Mesodermal cell (in vitro differentiated cells): ENCODE measurements around the gene DDN.
A peak's percentile ranks its signal among the peaks of the same experiment; 100 is the strongest.

Source experiments
- H3K27ac ChIP-seq: 2 replicates; pipeline ENCODE4 v1.7.0; 2013; ENCODE audit warnings: mild to moderate bottlenecking, low read depth, low read length, moderate library complexity; ENCODE audit not compliant: severe bottlenecking
- H3K36me3 ChIP-seq: 2 replicates; pipeline ENCODE4 v1.7.1; 2013; ENCODE audit warnings: mild to moderate bottlenecking, low read length, moderate library complexity; ENCODE audit not compliant: control insufficient read depth, insufficient read depth
- H3K4me1 ChIP-seq: one replicate; pipeline ENCODE4 v1.7.1; 2013; ENCODE audit warnings: mild to moderate bottlenecking, low read length; ENCODE audit not compliant: insufficient read depth, control insufficient read depth, poor library complexity, severe bottlenecking
- H3K4me3 ChIP-seq: 2 replicates; pipeline ENCODE4 v1.7.0; 2013; ENCODE audit warnings: low read length, control low read depth, mild to moderate bottlenecking; ENCODE audit not compliant: insufficient read depth, poor library complexity, severe bottlenecking; ENCODE audit errors: extremely low read depth
- H3K9me3 ChIP-seq: 2 replicates; pipeline ENCODE4 v1.7.1; 2013; ENCODE audit warnings: mild to moderate bottlenecking, low read length, moderate library complexity; ENCODE audit not compliant: control insufficient read depth
- WGBS, 2 experiments: methylation state at CpG; one replicate each; pipeline ENCODE4 v1.1.5; 2013; ENCODE audit warnings: missing lambda C conversion rate in 2 of 2; ENCODE audit not compliant: insufficient coverage in 2 of 2; 5-methylcytosine and 5-hydroxymethylcytosine counted together

DDN gene

DNA sequence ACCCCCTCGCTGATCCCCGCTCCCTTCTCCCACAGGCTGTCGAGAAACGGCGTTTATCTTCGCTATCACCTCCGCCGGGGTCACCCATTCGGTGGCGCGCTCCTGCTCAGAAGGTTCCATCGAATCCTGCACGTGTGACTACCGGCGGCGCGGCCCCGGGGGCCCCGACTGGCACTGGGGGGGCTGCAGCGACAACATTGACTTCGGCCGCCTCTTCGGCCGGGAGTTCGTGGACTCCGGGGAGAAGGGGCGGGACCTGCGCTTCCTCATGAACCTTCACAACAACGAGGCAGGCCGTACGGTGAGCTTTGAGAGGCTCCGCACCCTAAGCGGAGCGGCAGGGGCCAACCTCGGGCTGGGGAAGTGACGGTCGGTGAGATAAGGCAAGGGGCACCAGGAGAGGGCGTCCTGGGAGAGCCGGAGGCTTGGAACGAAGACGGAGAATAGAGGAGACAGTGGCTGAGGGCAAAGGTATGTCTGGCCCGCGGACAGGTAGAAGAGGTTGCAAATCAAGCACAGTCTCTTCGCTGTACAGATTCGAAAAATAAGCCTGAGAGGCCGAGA is 18.7 kb downstream of the DDN start:
- Histone ChIP-seq H3K4me3 (peak overlapping the region; percentile 28), H3K36me3 (no peaks in the 10 kb centered on the region), H3K27ac (no peak overlapping the region), H3K4me1 (peaks cover 18% of the 10 kb centered on the region), H3K9me3 (no peaks in the 10 kb centered on the region)
- 2 to 4% methylated on average over 36 to 38 of the region's 46 CpGs for WGBS, 2 experiments

DNA sequence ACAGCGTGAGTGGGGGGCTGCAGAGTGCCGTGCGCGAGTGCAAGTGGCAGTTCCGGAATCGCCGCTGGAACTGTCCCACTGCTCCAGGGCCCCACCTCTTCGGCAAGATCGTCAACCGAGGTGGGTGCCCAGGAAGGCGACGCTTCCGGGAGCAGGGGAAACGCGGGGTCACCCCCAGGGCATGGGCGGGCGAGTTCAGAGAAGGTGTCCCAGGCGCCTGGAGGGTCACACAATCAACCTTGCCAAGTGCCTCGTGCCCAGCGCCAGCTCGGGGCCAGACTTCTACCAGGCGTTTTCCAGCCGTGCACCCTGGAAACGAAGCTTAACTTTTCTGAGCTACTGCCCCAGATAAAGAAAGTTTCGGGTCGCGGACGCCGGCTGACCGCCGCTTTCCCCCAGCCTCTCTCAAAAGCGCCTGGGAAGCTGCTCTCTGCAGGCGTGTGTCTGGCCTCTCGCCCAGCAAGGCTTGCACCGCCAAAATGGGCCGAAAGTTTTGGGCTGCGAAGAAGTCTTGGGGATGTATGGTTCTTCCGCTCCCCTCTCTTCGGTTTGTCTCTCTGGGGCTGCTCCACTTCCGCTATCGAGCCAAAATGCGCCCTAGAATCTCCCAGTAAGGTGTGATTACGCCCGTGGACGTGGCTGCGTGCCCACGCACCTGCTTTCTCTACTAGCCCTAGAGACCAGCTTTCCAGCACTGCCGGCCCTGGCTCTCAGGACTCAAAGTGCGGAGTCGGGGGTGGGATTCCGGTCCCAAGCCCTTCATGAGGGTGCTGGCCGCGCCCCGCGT is 19.4 kb downstream of the DDN start:
- Histone ChIP-seq H3K4me1 (peaks cover 18% of the 10 kb centered on the region), H3K36me3 (no peaks in the 10 kb centered on the region), H3K4me3 (no peak overlapping the region), H3K9me3 (no peaks in the 10 kb centered on the region), H3K27ac (no peak overlapping the region)
- WGBS, 2 experiments, result 3 to 4% methylated on average over 51 to 55 of the region's 55 CpGs

DNA sequence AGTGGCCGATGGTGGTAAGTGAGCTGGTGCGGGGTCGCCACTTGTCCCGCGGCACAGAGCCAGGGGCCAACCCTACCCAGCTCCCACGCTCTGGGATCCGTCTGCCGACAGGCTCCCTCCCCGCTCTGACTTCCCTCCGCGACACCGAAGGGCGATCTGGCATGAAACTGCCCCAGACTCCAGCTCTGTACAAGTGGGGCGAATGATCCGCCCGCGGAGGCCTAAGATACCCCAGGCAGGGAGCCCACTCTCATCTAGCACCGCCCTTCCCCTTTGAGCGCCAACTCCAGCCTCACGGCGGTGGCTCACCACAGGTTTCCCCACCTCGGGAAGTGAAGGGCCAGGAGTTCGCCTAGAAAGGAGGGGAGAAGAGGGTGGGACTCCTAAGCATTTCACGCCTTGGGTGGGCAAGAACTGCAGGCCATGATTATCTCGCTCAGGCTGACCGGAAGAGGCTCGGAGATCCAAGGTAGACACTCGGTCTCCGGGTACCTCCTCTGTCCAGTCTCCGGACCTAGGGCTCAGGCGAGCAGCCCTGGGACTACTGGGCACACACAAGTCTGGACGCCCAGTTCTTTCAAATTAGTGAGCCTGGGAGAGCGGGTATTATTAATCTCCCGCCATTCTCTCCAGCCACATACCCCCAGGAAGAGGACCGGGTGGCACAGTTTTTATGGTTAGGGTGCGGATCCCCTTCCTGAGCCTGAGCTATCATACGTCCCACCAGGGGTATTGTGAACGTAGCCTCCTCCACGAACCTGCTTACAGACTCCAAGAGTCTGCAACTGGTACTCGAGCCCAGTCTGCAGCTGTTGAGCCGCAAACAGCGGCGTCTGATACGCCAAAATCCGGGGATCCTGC is 20.2 kb downstream of the DDN start:
- Histone ChIP-seq H3K36me3 (no peaks in the 10 kb centered on the region), H3K27ac (no peak overlapping the region), H3K9me3 (no peaks in the 10 kb centered on the region), H3K4me1 (peaks cover 18% of the 10 kb centered on the region), H3K4me3 (no peak overlapping the region)
- 3 to 8% methylated on average over 30 to 34 of the region's 45 CpGs for WGBS, 2 experiments

DNA sequence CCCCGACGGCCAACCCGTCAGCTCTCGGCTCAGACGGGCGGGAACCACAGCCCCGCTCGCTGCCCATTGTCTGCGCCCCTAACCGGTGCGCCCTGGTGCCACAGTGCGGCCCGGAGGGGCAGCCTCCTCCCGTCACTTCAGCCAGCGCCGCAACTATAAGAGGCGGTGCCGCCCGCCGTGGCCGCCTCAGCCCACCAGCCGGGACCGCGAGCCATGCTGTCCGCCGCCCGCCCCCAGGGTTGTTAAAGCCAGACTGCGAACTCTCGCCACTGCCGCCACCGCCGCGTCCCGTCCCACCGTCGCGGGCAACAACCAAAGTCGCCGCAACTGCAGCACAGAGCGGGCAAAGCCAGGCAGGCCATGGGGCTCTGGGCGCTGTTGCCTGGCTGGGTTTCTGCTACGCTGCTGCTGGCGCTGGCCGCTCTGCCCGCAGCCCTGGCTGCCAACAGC is 20.9 kb downstream of the DDN start, which contains the start of gene WNT1:
Gene WNT1 (plus strand): TSS at position 32 of the 450 bp plus-strand sequence. CDS start 329 bp downstream, at position 361.
- H3K4me1 ChIP-seq, result peaks cover 18% of the 10 kb centered on the region
- no peak within 1 kb of the TSS for H3K27ac ChIP-seq
- WGBS, 2 experiments, result 2 to 3% methylated on average over 35 to 42 of the region's 45 CpGs
- no peaks in the 10 kb centered on the region for H3K36me3 ChIP-seq
- no peaks in the 10 kb centered on the region for H3K9me3 ChIP-seq
- H3K4me3 ChIP-seq, result no peak within 1 kb of the TSS

DNA sequence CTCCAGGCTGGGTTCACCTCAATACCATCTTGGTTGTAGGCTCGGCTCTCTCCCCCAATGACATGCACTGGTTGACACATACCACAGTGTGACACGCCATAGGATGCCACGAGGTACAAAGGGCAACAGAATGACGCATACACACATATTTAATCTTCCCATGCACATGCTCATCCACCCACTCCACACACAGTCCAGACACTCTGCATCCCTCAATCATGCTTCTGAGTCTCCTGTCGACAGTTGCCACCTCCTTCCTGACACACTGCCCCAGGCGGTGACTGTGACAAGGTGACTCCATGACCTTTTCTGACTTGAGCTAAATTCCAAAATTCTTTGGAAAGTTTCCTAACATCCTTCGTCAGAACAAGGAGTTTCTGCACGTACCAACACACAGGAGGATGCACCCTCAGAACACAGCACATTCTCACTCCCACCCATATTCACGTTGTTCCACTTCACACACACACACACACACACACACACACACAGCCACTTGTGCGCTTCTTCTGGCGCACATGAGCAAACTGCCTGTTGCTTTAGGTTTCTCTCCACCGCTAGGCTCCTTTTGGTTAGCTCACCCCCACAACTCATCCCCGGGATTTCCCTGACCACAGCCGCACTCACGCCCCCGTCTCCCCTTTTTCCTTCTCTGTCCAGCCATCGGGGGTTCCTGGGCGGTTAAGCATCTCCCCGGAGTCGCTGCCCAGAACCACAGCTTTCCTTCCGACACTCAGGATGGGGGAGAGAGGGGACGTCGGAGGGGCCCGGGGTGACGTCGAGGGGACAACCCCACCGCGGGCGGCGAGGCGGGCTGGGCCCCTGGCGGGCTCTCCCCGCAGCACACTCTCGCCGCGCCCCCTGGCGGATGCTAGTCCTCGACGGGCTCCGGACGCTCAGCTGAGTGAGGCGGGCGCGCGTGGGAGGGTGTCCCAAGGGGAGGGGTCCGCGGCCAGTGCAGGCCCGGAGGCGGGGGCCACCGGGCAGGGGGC is 21.6 kb downstream of the DDN start:
- Histone ChIP-seq H3K4me3 (no peak overlapping the region), H3K27ac (no peak overlapping the region), H3K4me1 (peaks cover 18% of the 10 kb centered on the region), H3K9me3 (no peaks in the 10 kb centered on the region), H3K36me3 (no peaks in the 10 kb centered on the region)
- 24 to 30% methylated on average over 28 to 45 of the region's 50 CpGs for WGBS, 2 experiments

DNA sequence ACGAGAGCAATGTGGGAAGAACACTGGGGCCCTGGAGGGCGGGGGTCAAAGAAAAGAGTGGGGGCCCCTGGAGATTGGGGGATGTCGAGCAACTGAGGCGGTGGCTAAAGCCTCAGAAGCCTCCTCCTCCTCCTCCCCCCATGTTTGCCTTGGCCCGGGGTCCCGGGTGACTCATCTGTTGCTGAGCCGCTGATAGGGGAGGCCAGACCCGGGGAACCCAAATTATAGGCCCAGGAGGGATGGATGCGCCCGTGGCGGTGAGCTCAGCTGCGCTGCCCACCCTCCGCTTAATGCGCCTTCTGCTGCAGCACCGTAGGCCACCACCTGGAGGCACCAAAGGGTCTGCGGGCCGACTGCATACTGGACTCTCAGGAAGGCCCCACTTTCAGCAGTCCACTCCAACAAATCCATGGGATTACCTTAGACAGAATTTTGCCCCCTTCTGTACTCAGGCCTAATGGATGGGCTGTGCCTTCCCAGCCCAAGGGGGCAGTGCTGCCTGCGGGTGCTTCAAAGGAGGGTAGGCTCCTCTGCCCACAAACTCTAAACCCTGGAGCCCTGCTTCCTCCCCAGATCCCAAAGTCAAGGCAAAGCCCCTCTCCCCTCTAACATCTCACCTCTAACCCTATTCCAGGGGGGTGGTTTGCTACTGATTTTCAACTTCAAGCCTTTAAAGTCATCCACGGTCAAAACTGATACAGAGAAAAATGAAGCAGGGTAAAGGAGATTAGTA is 25.1 kb downstream of the DDN start:
- WGBS, 2 experiments, result 13 to 15% methylated on average over 12 to 15 of the region's 19 CpGs
- Histone ChIP-seq H3K4me3 (no peak overlapping the region), H3K36me3 (no peaks in the 10 kb centered on the region), H3K9me3 (no peaks in the 10 kb centered on the region), H3K4me1 (peaks cover 18% of the 10 kb centered on the region), H3K27ac (no peak overlapping the region)

DNA sequence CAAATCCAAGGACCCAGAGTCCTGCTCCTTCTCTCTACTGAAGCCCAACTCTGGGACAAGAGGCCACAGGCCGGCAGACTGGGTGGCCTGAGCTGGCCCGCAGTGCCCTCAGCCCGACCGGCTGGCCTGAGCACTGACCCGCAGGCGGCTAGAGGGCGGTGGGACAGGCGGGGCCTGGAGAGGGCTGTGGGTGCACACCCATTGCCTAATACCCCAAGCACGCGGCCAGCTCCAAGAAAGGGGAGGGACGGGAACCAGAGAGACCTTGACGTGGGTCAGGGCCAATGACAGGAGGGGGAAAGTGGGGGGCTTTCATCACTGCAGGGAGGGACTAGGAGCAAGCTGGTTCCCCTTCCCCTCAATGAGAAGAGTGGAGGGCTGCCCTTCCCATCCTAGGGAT is 25.6 kb downstream of the DDN start:
- H3K36me3 ChIP-seq, result no peaks in the 10 kb centered on the region
- H3K27ac ChIP-seq, result no peak overlapping the region
- H3K4me1 ChIP-seq, result peaks cover 12% of the 10 kb centered on the region
- no peak overlapping the region for H3K4me3 ChIP-seq
- WGBS, 2 experiments, result 55 to 59% methylated on average over 8 to 12 of the region's 12 CpGs
- H3K9me3 ChIP-seq, result no peaks in the 10 kb centered on the region

DNA sequence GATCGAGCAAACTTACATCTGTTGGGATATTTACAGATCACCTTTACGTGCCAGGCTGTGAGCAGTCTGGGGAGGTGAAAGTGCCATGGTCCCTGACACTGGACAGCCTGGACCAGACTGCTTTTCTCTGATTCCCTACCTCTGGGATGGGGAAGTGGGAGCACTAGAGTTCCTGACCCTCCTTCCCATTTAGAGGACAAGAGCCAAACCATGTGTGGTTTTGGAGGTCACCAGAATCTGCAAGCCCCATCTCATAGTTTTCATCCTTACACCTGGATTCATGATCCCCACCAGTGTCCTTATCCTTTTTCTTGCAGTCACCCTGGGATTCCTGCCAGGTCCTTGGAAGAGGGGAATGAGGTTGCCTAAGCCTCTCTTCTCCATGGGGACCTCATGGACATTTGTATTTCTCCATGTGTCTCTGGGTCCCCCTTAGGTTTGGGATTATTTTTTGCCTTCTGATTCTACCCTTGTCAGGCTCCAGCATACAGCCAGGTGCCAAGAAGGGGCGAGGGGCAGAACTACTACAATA is 26.2 kb downstream of the DDN start:
- Histone ChIP-seq H3K4me1 (peaks cover 12% of the 10 kb centered on the region), H3K4me3 (no peak overlapping the region), H3K36me3 (no peaks in the 10 kb centered on the region), H3K9me3 (no peaks in the 10 kb centered on the region), H3K27ac (no peak overlapping the region)
- WGBS, 2 experiments, result 75% methylated on average over 2 of the region's 3 CpGs; no CpG with 5 or more reads in 1 of the 2 experiments

DNA sequence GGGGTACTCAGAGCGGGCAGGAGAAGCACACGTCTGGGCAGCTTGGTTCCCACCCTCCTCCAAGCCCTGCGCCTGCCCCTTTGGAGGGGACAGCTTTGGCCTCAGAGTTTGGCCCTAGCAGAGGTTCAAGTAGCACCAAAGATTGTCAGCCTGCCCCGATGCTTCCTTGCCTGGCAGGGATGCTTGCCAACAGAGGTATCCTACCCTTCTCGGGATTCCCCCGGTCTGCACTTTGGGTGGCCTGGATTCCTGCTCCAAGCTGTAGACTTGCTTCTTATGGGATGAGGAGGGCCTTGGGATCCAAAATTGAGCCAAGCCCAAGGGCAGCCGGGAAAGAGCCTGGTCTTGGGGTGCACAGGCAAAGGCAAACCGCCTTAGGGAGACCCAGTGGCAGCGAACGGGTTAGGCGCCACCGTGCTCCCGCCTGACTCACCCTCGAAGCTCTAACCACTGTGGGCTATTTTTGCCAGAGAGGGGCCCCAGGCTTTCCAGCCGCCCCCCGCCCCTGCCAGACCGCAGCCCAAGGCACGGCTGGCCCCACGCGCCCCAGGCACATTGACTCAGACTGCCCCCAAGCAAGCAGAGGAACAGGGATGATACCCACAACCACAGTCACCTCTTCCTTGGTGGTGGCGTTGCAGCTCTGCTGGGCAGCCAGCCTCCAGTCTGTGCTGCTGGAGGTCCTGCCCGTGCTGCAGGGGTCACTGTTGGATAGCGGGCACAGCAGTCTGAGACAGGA is 26.8 kb downstream of the DDN start:
- no peak overlapping the region for H3K27ac ChIP-seq
- no peaks in the 10 kb centered on the region for H3K36me3 ChIP-seq
- H3K9me3 ChIP-seq, result no peaks in the 10 kb centered on the region
- no peak overlapping the region for H3K4me3 ChIP-seq
- peaks cover 12% of the 10 kb centered on the region for H3K4me1 ChIP-seq
- WGBS, 2 experiments, result 80 to 83% methylated on average over 16 to 22 of the region's 23 CpGs
